DLD1 (cell line): ENCODE results near the gene MAN1A1.
"Not testable (repeated sequence)": the region's sequence is repeated elsewhere in the genome, so short reads cannot be mapped to it uniquely, and the experiment has no call there.

Experiments used
- in situ Hi-C: cut with HindIII; loops from 2 replicates; pipeline ENCODE4 v1.10.0; 2017; ENCODE audit warnings: low sequenced_read_pairs

MAN1A1 gene

DNA sequence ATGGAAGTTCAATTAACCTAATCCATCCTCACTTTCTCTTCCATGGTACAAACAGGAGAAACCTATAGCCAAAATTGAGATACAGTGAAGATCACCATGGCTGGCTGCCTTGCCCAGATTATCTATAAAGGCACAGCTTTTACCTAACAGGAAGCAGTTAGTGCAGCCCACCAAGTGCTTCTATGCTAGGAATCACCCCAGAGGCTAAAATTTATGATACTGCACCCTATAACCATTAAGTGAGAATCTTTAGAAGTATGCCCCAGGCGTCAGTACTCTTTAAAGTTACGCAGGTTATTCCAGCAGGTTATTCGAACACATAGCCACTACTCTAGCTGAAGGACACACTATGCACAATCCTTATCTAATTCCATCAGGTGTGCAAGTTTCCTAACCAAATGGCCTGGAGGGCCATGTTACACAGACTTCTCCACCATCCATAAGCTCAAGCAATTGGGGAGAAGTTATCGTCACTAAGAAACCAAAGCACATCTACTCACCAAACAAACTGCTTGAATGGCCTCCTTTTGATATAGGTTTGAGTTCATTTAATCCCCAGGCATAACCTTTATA, 43.1 kb downstream of the MAN1A1 start:
- in situ Hi-C loops, result no loop called here

DNA sequence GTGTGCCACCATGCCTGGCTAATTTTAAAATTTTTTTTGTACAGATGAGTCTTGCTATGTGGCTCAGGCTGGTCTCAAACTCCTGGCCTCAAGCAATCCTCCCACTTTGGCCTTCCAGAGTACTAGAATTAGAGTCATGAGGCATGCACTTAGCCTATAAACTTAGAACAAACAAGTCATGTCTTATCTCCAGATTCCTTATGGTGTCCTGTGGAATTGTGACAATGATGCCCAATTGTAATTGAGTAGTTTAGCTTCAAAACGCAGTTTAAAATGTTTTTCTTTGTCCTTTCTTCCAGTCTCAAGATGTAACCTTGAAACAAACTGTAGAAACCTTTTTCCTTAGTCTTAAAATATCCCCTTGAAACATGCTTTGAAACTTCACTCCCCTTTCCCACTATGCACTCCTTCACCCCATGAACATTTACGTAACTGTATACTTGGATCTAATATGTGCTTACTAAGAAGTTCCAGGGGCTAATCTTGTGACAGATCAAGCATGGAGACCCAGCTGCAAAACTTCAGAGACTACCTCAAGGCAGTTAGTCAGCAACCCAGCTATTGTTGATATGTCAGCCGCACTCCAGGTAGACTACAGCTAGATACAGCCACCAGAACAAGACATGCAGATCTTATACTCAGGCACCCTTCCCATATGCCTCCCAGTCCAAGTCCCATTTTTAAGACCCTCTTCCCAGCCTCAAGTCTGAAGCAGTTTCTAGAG, 46.2 kb downstream of the MAN1A1 start:
- in situ Hi-C loops, result no loop called here

DNA sequence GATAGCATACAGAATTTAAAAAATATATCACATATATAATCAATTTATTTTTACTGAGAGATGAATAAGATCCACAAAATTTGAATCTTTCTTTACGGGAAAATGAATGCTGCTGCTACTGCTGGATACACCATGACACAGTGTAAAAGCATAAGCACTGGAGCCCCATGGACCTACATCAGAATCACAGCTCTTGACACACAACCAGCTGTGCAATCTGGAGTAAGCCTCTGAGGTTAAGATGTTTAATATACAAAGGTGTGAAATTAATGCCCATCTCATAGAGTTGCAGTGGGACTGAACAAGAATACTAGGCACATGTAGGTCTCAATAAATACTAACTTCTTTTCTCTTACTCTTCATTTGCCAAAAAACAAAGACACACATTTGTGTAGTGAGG, 48.1 kb downstream of the MAN1A1 start:
- in situ Hi-C loops, result no loop called here

DNA sequence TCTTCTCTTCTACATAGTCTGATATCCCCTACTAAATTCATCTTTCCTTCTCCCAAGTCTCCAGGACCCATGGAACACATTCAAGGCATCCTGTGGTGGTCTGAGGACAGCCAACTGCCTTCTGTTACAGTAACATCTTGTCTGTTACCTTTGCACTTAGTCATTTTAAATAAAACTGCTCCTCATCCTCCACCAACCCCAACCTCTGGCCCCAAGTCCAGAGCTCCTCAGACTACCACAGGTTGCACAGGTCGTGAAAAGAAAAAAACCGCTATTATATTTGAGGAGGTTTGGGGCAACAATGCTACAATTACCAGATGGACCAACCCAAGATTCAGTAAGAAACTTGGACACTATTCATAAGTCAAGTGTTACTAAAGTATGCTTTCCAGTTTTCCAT, 49.9 kb downstream of the MAN1A1 start:
- in situ Hi-C loops, result no loop called here

DNA sequence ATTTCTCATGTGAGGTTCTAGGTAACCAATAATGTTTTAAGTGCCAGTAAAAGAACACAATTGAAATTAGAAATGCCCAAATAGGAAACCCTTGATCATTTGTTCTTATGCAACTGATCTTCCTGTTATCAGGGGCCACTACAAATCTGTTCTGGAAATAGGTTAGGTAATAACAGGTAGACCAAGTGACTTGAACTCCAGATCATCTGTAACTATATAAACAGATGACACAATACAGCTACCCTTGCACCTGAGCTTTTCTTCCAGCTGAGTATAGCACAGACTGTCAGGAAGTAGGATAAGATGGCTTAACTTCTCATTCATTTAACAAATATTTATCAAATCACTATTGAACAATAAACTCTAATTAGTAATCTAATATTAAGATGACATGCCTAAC, 52.5 kb downstream of the MAN1A1 start:
- in situ Hi-C loops, result no loop called here

DNA sequence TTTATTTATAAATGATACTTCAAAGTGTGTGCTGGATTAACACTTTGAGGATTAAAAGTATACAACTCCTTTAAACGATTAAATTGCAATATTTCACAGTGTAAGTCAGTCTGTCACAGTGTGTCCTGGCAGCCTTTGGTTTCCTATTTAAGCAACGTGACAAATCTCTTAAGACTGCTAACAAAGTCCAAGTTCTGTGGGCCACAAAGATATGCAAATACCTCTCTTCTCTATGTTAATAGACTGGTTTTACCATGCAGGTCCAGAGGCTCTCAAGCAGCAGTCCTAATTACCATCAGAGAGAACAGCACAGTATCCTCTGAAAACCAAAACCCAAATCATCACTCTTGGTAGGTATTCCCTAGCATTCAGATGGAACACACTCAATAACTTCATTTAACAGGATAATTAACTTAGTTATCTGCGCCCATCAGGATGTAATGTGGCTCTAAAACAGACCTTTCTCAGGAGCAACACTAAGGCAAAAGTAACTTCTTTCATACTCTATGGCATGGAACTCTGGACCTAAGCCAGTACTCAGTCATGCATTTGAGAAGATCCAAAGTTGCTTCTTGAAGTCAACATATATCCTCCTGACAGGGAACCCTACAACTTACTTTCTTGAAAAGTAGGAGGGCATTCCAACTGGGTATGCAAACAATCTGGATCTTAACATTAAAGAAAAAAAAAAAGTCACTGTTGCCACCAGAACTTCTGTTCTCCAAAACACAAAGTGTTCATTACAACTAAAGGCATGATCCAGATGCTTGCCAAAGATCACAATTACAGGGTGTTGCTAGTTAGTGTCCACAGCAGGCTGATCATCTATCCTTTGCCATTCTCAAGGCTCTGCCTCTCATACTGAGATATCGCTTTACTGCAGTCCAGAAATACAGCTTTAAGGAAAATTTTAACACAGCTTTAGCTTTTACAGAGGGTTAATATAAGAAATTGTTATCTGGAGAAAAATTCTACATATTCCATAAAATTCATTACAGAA, 53.2 kb downstream of the MAN1A1 start:
- in situ Hi-C loops, result no loop called here

DNA sequence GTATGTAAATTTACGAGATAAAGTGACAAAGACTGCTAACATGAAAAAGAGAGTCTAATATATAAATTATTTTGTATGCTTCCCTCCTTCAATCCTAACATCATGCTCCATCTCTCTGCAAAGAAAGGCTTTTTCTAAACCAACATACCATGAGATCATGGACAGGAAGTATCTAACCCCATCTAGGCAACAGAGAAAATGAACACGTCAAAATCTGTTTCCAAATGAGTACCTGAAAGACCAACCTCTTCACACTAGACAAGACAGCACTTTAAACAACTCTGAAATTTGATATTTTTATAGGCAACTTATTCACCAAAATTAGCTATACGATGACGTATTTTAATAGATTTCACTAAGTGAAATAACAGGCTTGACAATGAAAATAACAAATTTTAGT, 54.6 kb downstream of the MAN1A1 start:
- in situ Hi-C loops, result no loop called here

DNA sequence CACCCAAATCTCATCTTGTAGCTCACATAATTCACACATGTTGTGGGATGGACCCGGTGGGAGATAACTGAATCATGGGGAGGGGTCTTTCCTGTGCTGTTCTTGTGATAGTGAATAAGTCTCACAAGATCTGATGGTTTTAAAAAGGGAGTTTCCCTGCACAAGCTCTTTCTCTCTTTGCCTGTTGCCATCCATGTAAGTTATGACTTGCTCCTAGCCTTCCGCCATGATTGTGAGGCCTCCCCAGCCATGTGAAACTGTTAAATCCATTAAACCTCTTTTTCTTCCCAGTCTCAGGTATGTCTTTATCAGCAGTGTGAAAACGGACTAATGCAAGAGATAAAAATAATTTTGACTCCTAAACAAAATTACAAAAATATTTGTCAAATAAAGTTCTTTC, 58.5 kb downstream of the MAN1A1 start:
- in situ Hi-C loops, result not testable (repeated sequence)

DNA sequence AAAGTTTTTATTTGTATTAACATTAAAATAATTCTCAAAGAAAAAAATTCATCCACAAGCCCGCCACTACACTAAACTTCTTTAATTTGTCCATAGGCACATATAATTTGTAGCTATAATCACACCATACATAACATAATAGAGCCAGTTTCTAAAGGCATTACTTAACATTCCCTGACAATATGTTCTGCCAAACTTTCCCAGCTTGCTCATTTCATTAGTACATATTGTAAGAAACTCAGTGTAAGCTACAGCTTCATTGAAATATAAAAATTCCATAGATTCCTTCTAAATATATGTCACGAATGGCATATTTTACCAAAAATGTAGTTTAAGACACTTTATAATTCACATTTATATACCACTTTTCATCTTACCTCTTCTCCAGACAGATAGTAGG, 59.3 kb downstream of the MAN1A1 start:
- in situ Hi-C loops, result no loop called here

DNA sequence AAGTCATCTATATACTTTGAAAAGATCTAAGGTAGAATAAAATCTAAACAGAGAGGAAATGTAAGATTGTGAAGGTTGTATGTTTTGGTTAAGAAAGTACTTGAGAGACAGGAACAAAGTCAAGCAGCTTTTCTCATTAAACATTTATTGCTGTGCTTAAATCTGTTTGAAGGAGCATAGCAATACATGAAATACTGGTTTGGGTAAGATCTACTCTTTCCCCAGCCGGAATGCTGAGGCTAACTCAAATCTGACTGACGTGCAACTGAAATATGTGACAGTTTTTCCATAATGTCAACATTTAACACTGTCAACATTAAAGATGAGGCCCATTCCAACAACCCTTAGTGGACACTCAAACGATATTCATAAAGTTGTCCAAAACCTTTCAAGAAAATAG, 59.9 kb downstream of the MAN1A1 start:
- in situ Hi-C loops, result no loop called here

DNA sequence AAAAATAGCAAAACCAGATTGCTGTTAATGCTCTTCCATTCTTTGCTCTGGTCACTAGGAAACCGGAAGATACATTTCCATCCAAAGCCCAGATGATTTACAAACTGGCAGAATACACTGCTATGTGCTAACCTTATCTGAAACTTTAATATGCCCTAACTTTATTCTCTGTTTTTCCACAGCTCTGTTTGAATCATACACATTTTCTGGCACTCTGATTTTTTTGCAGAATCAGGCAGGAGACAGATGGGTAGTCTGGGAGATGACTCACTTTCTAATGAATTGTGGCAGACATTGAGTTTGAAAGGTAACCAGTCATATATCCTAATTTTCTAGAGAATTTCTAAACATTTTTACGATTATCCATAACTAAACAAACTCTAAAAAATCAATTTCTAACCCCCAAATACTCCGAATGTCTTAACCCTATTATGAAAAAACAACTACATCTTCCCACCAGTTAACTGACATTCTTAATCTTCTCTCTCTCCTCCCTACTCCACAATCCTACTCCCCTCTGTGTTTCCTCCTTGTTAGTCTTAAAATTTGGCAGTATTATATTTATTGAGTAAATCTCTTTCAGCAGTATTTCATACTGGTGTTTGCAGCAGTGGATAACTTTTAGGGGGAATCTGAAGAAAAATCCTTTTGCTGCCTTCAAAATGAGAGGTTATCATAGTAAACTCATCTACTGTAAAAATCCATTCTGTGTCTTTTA, 63.5 kb downstream of the MAN1A1 start:
- in situ Hi-C loops, result no loop called here

DNA sequence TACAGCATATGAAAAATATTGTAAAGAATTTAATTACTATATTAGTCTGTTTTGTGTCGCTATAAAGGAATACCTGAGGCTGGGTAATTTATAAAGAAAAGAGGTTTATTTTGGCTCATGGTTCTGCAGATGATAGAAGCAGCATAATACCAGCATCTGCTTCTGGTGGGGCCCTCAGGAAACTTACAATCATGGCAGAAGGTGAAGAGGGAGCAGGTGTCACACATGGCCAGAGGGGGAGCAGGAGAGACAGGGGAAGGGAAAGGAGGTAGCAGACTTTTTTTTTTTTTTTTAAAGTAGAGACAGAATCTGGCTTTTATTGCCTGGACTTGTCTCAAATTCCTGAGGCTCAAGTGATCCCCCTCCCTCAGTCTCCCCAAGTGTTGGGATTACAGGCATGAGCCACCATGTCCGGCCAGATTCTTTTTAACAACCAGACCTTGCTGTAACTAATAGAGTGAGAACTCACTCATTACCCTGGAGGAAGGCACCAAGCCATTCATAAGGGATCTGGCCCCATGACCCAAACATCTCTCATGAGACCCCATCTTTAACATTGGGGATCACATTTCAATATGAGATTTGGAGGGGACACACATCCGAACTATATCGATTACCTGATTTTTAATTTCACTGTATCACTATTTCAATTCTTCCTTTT, 64.6 kb downstream of the MAN1A1 start:
- in situ Hi-C loops, result no loop called here

DNA sequence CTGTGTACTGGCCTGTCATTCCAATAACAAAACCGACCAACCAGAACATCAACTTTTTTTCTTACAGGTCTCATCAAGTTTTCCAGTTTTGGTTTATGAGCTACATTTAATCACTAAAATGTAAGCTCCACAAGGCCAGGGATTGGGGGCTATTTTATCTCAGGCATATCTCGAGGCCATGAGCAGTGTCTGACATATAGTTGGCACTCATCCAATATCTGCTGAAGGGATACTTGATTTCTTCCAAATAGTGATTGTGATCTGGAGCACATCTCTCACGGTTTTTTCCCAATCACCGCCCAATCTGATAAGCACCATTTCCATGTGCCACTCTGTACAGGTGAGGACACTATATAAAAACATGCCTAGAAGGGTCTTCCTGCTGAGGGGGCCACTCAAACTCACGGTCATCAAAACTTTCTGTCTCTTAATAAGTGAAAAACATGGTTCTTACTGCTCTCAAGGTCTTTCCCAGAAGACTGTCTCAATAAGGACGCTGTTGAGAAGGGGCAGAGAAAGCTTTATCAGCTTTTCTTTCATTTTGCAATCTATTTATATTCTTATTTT, 65.5 kb downstream of the MAN1A1 start:
- in situ Hi-C loops, result no loop called here

DNA sequence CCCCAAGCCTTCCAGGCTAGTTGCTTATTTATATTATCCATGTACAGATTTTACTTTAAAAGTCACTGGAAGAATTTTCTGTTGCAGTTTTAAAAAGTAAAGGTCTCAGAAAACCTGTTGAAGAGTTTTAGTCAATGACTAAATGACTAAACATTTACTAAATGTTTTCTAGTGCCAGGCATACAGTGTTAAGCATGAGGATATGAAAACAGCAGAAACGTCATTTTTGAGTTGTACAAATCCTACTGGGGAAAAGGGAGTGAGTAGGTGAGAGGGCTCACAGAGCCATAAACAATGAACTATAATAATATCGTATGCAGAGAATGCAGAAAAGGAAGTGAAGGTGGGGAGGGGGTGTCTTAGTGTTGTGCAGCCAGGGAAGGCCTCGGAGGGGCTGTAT, 66.3 kb downstream of the MAN1A1 start:
- in situ Hi-C loops, result no loop called here

DNA sequence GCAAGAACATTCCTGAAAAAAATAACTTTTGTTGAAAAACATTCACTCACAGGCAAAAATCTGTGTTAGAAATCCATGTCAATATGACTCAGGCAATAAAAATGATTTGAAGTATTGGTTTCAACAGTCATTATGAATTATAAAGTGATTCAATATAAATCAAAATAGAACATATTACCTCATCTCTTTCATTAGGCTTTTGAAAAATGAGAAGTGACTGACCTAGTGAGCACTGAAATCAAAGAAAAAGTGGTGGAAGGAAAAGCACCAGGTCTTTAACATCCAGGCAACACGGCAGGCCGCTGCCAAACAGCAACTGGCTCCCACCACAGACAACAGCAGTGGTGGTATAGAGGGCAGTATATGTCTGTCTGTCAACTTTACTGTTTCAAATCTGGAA, 68.9 kb downstream of the MAN1A1 start:
- in situ Hi-C loops, result no loop called here

DNA sequence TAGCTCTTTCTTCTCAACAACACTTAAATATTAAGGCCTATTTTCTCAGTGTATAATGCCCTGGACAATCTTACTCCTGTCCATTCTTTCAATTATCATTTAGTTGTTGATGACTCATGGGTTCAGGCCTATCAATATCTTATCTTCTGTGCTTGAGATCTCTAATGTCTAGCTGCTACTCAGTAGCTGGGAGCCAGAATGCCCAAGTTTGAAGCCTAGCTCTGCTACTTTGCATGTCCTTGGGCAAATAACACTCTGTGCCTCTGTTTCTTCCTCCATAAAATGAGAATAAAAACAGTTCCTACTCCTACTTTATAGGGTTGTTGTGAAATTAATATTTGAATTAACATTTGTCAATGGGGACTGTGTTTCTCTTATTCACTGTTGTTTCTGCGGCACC, 69.5 kb downstream of the MAN1A1 start:
- in situ Hi-C loops, result no loop called here

DNA sequence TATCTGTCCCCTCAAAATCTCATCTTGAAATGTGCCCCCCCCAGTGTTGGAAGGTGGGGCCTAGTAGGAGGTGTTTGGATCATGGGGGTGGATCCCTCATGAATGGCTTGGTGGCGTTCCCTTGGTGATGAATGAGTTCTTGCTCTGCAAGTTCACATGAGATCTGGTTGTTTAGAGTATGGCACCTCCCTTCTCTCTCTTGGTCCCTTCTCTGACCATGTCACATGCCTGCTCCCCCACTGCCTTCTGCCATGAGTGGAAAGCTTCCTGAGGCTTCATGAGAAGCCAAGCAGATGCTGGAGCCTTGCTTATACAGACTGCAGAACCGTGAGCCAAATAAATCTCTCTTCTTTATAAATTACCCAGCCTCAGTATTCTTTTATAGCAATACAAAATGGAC, 70.9 kb downstream of the MAN1A1 start:
- in situ Hi-C loops, result no loop called here

DNA sequence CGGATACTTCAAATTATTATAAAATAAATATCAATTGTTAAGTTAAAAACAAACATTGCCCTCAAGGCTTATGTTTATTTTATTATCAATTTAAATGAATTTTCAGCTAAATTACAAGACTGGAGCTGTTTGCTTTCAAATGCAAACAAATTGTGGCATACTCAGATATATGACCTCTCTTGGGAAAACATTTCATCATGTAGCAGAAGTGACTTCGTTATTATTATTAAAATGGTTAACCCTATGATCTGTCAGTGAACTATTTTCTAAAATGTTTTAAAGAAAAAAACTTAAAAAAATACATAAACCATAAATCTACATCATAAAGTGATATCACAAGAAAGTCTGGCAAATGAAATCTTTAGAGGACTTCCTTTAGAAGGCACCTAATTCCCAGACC, 72.5 kb downstream of the MAN1A1 start:
- in situ Hi-C loops, result no loop called here

DNA sequence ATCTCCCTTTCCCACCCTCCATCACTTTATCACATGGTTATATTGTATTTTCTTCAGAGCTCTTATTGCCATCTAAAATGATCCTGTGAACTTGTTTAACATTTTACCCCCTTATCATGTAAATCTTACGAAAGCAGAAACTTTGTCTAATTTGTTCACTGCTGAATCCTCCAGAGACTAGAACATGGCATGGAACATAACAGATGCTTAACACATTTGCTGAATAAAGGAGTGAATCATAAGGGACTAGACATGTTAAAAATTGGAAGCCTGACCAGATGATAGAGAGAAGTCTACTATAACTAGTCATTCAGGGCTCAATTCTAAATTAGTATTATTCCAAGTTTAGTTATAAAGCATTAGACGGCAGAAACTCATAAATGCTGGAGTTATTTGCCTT, 73.3 kb downstream of the MAN1A1 start:
- in situ Hi-C loops, result no loop called here

DNA sequence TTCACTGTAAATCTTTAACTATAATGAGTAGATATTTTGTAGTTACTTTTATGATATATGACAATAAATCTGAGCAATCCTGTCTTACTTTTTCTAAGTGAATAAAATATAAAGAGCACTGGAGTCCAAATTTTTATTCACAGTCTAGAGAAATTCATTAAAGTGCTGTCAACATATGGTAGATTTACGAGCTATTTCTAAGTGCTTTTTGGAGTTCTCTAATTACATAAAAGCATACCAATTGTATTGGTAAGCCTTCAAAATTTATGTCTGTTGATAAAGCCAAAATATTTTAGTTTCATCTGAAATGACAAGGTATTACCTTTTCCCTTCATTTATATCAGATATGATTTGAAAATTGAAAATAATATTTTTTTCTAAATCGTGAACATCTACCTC, 75.4 kb downstream of the MAN1A1 start:
- in situ Hi-C loops, result no loop called here
